ENCODE results near the gene IFNLR1. TPM values are rescaled to one million over a fixed set of nuclear protein-coding genes. Genes with fewer than 3 reads are reported as not detected.

Gene IFNLR1
- total RNA-seq, 1 experiment from 2014 or later: 9.6 TPM

GRCh38 chr1:24121406-24121805 lies 65.7 kb downstream of the IFNLR1 start:
- no peaks in the 10 kb centered on the region for H3K9me3 ChIP-seq (ENCODE audit: control insufficient read depth, low read depth, low read length)
- no peak overlapping the region for H4K8ac ChIP-seq (replicated peaks; ENCODE audit: insufficient read length, low read depth, low read length)
- H2BK20ac ChIP-seq (ENCODE audit: low read depth, low read length, poor library complexity, severe bottlenecking): no peak overlapping the region
- no peaks in the 10 kb centered on the region for H3K4me1 ChIP-seq (ENCODE audit: insufficient read depth, low read length)
- H2BK15ac ChIP-seq (ENCODE audit: low read depth, low read length): no peak overlapping the region
- H3K27ac ChIP-seq (ENCODE audit: insufficient read length, low read depth, low read length): no peak overlapping the region
- no peak overlapping the region for H2BK5ac ChIP-seq (ENCODE audit: insufficient read length, low read length)
- no peaks in the 10 kb centered on the region; the same call in none of the 2 replicates for H3K27me3 Mint-ChIP-seq (ENCODE audit: low read depth)
- no peak overlapping the region for H3K9ac ChIP-seq (ENCODE audit: extremely low read depth, insufficient read length, low read length)
- no CpG with 5 or more reads among the region's 14 CpGs for WGBS (ENCODE audit: extremely low coverage, insufficient read length, low lambda C conversion rate)
- no peak overlapping the region for H2BK120ac ChIP-seq (ENCODE audit: low read depth, low read length, poor library complexity, severe bottlenecking)
- H2AFZ ChIP-seq (ENCODE audit: low read length): no peak overlapping the region
- H3K4ac ChIP-seq (ENCODE audit: low read depth, low read length): no peak overlapping the region
- no peaks in the 10 kb centered on the region for H3K27me3 ChIP-seq (ENCODE audit: insufficient read depth, low read length)
- no peak overlapping the region for H3T11ph ChIP-seq (ENCODE audit: low read length)
- no peaks in the 10 kb centered on the region for H3K36me3 Mint-ChIP-seq (ENCODE audit: insufficient read depth in 1 of 3, low read depth in 3 of 3)
- no peak overlapping the region for H3K4me2 ChIP-seq (ENCODE audit: insufficient read depth, insufficient read length, low read length)
- no peak overlapping the region for H3K4me3 Mint-ChIP-seq
- DNase-seq: no peak
- no peak overlapping the region for H4K91ac ChIP-seq (ENCODE audit: insufficient read length, low read depth, low read length)
- TF ChIP-seq CTCF (conservative IDR thresholded peaks at IDR 0.05): no peak
- no peak overlapping the region for H3K56ac ChIP-seq (ENCODE audit: insufficient read length, low read depth, low read length)
- H3K23ac ChIP-seq (ENCODE audit: insufficient read length, low read depth, low read length): no peak overlapping the region
- no peak overlapping the region for H2AK5ac ChIP-seq (ENCODE audit: insufficient read length, low read length)
- H3K79me1 ChIP-seq (ENCODE audit: insufficient read depth, low read depth, low read length, poor library complexity, severe bottlenecking): no peaks in the 10 kb centered on the region
- H3K18ac ChIP-seq (ENCODE audit: insufficient read length, low read depth, low read length): no peak overlapping the region
- no peak overlapping the region for H2BK12ac ChIP-seq (ENCODE audit: insufficient read length, low read depth, low read length)
- H3K23me2 ChIP-seq (ENCODE audit: insufficient read length, low read depth, low read length, poor library complexity, severe bottlenecking): no peaks in the 10 kb centered on the region
- H4K5ac ChIP-seq (ENCODE audit: insufficient read length, low read depth, low read length): no peak overlapping the region
- no peak overlapping the region for H3K14ac ChIP-seq (ENCODE audit: insufficient read depth, low read length)
- H3K9me3 Mint-ChIP-seq: no peaks in the 10 kb centered on the region
- no peaks in the 10 kb centered on the region for H4K20me1 ChIP-seq (ENCODE audit: control insufficient read depth, insufficient read depth, insufficient read length)
- H3K4me1 Mint-ChIP-seq: peaks cover 5 to 10% of the 10 kb centered on the region in 2 experiments; a peak in 3 of 4 replicates
- H3K79me2 ChIP-seq (ENCODE audit: insufficient read depth, low read length): no peaks in the 10 kb centered on the region
- peak overlapping the region in 1 of 3 experiments; percentile 96; a peak in 1 of 7 replicates for H3K27ac Mint-ChIP-seq

Data from H9 (cell line).